HK-2 (cell line): ENCODE results near the gene HOXA3.
A peak's percentile ranks its signal among the peaks of the same experiment; 100 is the strongest.

Source experiments
- DNase-seq: peaks from one replicate; pipeline ENCODE4 v3.0.0-alpha.2; 2018; ENCODE audit not compliant: unreplicated experiment

Gene HOXA3

GRCh38 chr7:27151931-27152815 lies at the start of gene HOXA3:
HOXA3 (minus strand) TSS chr7:27152583; CDS start chr7:27110640, 41,943 bp downstream.
- no peak for DNase-seq

DNA sequence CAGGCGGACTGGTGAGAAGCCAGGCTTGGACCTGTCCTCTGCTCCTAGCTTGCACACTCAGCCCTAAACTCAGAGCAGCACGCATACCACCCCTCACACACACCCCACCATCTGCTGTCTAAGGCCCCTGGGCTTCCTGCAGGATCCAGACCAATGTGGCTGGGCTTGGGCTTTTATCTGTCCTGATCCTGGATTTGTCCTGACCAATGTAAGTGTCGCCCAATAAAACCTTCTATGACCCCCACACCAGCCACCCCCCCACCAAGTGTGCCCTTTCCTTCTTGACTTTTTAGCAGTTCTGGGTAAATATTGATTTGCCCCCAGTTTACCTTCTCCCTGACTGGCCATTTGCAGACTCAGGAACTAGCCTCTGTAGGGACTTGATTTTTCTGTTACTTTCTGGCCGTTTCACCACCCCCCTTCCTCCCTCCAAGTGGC lies 49.2 kb upstream of the HOXA3 start:
- no peak for DNase-seq

- DNase-seq: no peak
These were observed 48.6 kb upstream of the HOXA3 start for GRCh38 chr7:27200761-27201579.

DNA sequence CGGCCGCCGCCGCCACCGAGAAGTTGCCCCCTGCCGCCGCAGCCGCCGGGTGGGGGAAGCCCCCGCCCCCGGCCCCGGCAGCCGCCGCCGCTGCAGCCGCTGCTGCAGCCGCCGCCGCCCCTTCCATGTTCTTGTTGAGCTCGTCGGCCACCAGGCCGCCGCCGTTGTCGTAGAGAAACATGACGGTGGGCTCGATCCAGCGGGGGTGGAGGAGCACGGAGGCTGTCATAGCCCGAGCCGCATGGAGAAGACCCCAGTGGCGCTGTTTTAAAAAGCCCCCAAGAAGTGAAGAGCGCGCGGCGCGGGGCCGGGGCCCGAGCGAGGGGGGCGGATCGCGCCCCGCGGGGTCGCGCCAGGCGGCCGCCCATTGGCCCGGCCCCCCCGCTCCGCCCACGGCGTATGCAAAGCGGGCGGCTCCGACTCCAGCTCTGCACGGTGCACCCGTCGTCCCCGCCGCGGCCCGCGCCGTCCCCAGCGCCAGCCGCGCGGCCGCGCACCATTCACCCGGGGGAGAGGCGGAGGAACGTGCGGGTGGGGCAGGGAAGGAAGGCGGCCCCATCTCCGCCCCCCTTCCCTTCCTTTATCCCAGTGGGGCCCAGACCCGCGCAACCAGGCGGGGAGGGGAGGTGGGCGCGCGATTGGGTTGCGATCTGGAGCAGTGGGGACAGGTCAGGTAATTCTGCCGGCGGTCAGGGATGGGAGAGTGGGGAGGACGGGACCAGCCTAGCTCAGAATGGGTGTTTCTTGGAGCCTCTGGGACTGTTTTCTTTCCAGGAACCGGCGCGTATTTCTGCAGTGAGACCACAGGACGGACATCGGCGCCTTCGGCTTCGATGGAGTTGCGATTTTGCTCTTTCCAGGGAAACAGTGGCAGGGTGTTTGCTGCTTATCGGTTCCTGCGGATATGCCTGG lies 47.7 kb upstream of the HOXA3 start, which contains the start of gene HOXA13:
Gene HOXA13, minus strand, starts transcription at position 243 of the 912 bp plus-strand sequence. Its CDS starts 14 bp downstream, at position 229.
- no peak for DNase-seq

GRCh38 chr7:27198871-27199801 lies 46.8 kb upstream of the HOXA3 start:
- no peak for DNase-seq

DNA sequence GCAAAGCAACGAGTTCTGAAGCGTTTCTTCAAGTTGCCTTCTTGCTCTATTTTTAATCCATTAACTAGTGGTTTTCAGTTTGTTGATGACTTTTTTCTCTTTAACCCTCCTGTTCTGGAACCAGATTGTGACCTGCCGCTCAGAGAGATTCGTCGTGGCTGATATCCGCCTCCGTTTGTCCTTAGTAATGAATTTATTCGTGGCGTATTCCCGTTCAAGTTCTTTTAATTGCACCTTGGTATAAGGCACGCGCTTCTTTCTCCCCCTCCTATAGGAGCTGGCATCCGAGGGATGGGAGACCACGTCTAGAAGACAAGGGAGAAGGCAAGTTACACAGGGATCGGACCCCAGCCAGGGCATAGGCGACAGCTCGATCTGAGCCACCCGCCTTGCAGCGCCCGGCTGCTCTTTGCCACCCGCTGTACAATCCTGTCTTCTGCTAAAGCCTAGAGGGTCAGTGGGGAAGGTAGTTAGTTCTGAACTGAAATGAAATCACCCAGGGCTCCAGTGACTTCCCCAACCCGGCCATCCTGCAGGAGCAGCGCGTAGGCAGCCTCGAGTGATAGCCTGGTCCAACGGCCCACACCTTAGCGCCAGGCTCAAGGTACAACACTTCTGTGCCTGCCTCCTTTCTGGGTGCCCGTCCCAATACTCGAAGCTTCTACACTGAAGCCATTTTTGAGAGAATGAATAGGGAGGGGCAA lies 45.9 kb upstream of the HOXA3 start:
- DNase-seq: no peak

DNA sequence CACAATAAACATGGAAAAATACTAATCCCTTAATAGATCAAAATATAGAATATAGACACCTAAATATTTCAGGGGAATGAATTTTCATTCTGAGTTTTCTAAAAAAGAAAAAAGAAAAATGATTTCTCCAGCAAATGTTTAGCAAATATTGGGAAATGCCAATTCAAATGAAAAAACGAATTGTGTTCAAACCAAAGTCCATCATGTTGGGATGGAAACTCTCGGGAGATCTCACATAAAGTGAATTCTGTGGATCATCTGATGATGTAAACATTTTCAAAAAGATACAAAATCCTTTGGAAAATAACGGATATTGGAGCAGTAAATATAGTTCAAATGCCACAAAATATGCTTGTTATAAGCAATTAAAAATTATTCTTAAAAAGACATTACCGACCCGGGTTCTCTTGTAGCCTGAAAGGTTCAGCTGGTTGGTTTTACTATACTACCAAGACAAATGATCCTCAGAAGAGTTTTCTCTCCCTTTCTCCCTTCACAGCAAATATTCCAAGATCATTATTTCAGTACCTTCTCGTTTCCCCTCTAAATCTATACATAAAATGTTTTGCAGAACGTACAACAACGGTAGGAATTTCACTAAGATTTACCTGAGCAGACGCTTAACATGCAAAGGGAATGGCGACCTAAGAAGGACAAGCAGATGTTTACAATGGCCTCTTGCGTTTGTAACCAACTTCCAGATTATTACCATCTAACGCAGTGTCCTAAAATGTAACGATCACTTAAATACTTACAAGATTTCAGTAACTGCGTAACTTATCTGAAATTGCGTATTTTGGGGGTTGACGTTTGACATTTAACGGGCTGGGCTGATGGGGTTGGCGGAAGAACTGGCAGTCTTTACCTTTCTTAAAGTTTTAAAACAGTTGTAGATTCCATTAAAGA lies 45.0 kb upstream of the HOXA3 start:
- no peak for DNase-seq

- DNase-seq: peak; percentile 66
These were observed 43.9 kb upstream of the HOXA3 start for GRCh38 chr7:27196287-27196767.

DNA sequence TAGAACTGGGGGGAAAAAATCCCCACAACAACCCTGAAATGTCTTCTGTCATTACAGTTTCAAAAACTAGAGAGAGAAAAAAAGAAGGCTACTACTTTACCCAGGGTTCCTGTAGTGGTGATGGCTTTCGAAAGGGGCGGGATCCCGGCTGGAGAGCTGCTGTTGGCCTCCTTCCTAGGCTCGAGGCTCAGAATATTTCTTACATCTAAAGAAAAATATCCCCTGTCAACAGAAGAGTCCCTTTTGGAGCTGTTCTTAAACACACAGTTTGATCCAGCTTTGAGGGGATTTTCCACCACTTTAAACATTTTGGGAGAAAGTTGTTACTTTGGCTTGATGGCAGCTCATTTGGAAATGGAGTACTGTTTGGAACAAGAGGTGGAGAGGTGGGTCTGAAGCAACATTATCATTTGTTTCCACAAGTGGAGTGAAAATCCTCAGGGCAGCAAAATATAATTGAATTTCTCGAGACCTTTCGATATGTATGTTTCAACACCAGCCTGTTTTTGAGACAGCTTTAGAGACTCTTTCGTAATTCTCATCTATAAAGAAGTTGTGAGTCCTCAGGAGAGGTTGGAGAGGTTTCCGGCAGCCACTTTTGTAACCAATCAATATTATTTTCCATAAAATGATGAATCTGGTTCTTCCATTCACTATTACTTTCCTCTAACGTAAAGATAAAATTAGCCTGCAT lies 42.5 kb upstream of the HOXA3 start:
- DNase-seq: no peak

GRCh38 chr7:27194002-27194352 lies 41.6 kb upstream of the HOXA3 start:
- DNase-seq: no peak

- DNase-seq: no peak
These were observed 41.1 kb upstream of the HOXA3 start for GRCh38 chr7:27193335-27194001.

DNA sequence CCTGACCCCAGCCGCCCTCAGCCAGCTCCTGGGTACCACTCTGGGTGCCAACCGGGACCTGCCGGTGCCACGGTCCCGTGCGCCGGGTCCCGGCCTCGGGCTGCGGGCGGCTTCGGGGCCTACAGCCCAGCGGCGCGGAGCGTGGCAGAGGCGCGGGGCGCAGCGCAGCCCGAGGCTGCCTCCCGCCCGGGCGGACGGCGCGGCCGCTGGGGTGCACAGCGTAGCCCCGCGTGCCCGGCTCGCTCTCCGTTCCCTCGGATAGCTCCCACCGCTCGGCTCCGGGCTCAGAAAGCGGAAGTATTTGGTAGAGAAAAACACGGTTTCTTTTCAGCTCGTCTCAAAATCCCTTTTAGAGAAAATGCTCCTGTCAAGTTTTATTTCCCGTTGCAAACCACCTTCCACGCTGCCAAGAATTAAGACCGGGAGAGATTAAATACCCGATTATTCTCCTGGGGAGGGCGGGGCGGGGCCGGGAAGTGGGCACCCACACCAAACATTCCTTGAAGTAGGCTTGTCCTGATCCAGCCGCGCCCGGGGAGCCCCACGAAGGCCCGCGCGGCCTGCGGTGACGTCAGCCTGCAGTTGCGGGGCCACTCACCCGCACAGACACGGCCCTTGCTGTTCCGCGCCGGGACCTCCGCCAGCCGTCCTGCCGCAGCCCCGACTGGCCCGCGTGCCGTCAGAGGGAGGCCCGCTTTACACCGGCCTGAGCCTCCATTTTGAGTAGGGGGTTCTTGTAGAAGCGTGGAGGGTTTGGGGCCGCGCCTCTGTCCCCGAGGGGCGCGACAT lies 40.4 kb upstream of the HOXA3 start:
- DNase-seq: no peak

DNA sequence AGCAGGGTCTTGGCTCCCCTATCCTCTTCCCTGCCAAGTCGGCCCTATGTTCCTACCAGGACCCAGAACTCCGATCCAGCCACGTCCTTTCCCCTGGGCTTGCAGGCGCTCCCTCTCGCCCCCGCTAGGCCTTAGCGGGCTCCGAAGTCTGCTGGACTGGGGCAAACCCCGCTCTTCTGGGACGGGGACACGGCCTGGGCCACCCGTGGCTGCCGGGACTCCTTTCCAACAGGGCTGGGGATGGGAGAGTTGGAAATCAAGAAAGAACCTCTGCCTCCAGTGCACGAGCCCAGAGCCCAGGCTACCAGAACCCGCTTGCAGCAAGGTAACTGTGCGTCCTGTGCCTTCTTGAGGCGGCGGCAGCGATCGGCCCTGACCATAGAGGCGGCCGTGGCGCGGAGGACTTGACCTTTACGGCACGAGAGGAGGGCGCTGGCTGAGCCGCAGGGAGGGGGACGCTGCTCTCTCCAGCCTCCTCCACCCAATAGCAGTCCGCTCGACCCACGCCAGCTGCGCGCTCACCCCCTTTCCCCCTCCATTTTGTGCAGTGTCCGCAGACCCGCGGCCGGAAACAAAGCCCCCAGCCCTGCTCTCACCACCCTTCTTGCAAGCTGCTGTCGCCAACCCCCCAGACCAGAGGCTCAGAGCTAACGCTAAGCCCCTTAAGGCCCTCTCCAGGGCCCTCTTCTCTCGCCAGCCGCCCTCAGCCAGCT lies 39.6 kb upstream of the HOXA3 start:
- DNase-seq: no peak

- DNase-seq: no peak
These were observed 38.9 kb upstream of the HOXA3 start for GRCh38 chr7:27191161-27191731.

DNA sequence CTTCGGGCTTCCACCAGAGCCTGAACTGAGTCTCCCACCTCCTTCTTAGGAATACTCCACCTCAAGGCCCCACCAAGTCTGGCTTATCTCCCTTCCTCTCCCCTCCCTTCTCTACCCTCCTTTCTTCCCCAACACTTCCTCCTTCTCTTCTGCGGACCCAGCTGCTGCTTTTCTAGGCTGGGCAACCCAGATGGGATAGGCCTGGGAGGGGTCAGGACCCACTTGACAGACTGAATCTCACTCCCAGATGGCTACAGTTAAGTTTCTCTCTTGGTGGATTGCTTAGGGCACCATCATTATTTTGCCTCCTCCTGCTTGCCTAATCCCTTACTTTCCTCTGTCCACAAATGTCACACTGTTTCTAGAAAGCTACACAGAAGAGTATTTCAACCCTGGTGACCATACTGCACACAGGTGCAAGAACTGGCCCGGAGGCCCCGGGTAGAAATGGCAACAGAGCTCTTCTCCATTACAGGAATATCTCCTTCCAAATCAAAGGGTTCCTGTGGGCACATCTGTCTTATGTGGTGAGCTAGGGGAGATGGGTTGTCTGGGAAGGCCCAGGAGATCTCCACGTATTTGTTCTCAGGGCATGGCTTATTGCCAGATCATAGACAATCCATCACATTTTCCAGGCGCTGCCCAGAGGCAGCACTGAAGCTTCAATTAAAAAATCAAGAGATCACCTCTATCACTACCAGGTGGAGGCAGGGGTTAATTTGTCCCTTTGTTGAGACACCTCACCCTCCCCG lies 37.8 kb upstream of the HOXA3 start:
- DNase-seq: no peak
